ENCODE measurements around the gene PLK5.

Gene PLK5

GRCh38 chr19:1491114-1491848, 32.6 kb upstream of the PLK5 start, which contains the start of gene REEP6:
REEP6 (plus strand) TSS chr19:1491181; CDS start chr19:1491270, 89 bp downstream.
- H3K36me3 Mint-ChIP-seq (ENCODE audit: low read depth): no peaks in the 10 kb centered on the region
- peak within 1 kb of the TSS; percentile 74 to 96 (median 89) for H3K27ac Mint-ChIP-seq
- no peak for TF ChIP-seq CTCF (IDR thresholded peaks at IDR 0.05; ENCODE audit: unreplicated experiment in 3 of 3)
- peaks cover 26% of the 10 kb centered on the region for H3K27me3 Mint-ChIP-seq (ENCODE audit: low read depth)
- peak within 1 kb of the TSS; percentile 85 to 88 (median 87) for H3K4me3 Mint-ChIP-seq
- H3K9me3 Mint-ChIP-seq: no peaks in the 10 kb centered on the region
- H3K4me1 Mint-ChIP-seq: peaks cover 5% of the 10 kb centered on the region

DNA sequence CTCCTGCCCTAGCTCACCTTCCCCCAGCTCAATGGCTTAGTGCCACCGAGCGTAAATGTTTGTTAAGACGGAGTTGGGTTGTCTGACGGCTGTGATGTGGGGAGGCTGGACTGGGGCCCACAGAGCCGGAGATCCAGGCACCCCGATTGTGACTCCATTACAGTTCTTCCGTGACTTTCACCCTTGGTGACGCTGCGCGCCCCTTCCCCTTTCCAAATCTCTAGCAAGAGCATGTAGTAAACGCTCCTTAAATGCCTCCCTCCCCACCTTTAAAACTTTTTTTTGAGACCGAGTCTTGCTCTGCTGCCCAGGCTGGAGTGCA, 32.1 kb upstream of the PLK5 start:
- TF ChIP-seq CTCF (IDR thresholded peaks at IDR 0.05; ENCODE audit: unreplicated experiment in 3 of 3): no peak
- Mint-ChIP-seq H3K36me3 (ENCODE audit: low read depth) (no peaks in the 10 kb centered on the region), H3K4me3 (peak overlapping the region; percentile 80 to 84 (median 81)), H3K27me3 (ENCODE audit: low read depth) (peaks cover 30% of the 10 kb centered on the region), H3K4me1 (peaks cover 5% of the 10 kb centered on the region), H3K9me3 (no peaks in the 10 kb centered on the region), H3K27ac (no peak overlapping the region)

GRCh38 chr19:1492474-1493006, 31.3 kb upstream of the PLK5 start:
- no peaks in the 10 kb centered on the region for H3K36me3 Mint-ChIP-seq (ENCODE audit: low read depth)
- no peak overlapping the region for H3K27ac Mint-ChIP-seq
- H3K4me3 Mint-ChIP-seq: peak overlapping the region in 2 of 3 experiments; percentile 32 to 80
- H3K27me3 Mint-ChIP-seq (ENCODE audit: low read depth): peaks cover 31% of the 10 kb centered on the region
- peaks cover 5% of the 10 kb centered on the region for H3K4me1 Mint-ChIP-seq
- no peak for TF ChIP-seq CTCF (IDR thresholded peaks at IDR 0.05; ENCODE audit: unreplicated experiment in 3 of 3)
- no peaks in the 10 kb centered on the region for H3K9me3 Mint-ChIP-seq

GRCh38 chr19:1494115-1494815, 29.6 kb upstream of the PLK5 start:
- Mint-ChIP-seq H3K9me3 (no peaks in the 10 kb centered on the region), H3K36me3 (ENCODE audit: low read depth) (no peaks in the 10 kb centered on the region), H3K4me3 (peak overlapping the region in 1 of 3 experiments; percentile 37), H3K27me3 (ENCODE audit: low read depth) (peaks cover 31% of the 10 kb centered on the region), H3K4me1 (peaks cover 5% of the 10 kb centered on the region), H3K27ac (no peak overlapping the region)
- TF ChIP-seq CTCF (IDR thresholded peaks at IDR 0.05; ENCODE audit: unreplicated experiment in 3 of 3): no peak

GRCh38 chr19:1495051-1495798, 28.7 kb upstream of the PLK5 start:
- Mint-ChIP-seq H3K4me1 (peaks cover 5% of the 10 kb centered on the region), H3K27ac (no peak overlapping the region), H3K9me3 (no peaks in the 10 kb centered on the region), H3K4me3 (no peak overlapping the region), H3K36me3 (ENCODE audit: low read depth) (no peaks in the 10 kb centered on the region), H3K27me3 (ENCODE audit: low read depth) (peaks cover 31% of the 10 kb centered on the region)
- no peak for TF ChIP-seq CTCF (IDR thresholded peaks at IDR 0.05; ENCODE audit: unreplicated experiment in 3 of 3)
